GM12872 (cell line): ENCODE results near the gene RAPGEF2.

ENCODE experiments used
- TF ChIP-seq, protein P1 (sequence below): IDR thresholded peaks from 3 replicates; pipeline ENCODE4 v1.5.1; 2011; ENCODE audit warnings: low read depth, mild to moderate bottlenecking, low read length, moderate library complexity; ENCODE audit not compliant: insufficient read depth

The RAPGEF2 gene

GRCh38 chr4:159205466-159205865 lies 102.6 kb downstream of the RAPGEF2 start:
- TF ChIP-seq, protein P1, sequence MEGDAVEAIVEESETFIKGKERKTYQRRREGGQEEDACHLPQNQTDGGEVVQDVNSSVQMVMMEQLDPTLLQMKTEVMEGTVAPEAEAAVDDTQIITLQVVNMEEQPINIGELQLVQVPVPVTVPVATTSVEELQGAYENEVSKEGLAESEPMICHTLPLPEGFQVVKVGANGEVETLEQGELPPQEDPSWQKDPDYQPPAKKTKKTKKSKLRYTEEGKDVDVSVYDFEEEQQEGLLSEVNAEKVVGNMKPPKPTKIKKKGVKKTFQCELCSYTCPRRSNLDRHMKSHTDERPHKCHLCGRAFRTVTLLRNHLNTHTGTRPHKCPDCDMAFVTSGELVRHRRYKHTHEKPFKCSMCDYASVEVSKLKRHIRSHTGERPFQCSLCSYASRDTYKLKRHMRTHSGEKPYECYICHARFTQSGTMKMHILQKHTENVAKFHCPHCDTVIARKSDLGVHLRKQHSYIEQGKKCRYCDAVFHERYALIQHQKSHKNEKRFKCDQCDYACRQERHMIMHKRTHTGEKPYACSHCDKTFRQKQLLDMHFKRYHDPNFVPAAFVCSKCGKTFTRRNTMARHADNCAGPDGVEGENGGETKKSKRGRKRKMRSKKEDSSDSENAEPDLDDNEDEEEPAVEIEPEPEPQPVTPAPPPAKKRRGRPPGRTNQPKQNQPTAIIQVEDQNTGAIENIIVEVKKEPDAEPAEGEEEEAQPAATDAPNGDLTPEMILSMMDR, result no peak

DNA sequence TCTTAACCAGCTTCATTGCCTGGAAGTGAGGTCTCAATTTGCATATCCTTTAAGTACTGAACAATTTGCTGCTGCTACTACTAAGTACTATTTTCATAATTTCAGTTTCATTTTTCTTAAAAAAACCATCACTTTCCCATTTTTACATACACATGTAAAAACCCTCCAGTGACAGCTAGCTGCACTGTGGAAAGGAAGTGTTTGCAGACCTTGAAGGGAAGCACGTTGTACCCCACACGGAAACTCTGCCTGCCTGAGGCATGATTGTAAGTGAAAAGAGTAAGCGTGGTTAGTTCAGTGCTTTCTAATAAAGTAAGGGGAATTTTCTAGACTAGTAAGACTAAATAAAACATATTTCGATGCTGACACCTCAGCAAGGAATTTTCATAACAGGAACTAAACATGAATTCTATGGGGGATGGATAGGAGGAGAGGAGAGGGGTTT lies 103.6 kb downstream of the RAPGEF2 start:
- TF ChIP-seq, protein P1, result no peak

DNA sequence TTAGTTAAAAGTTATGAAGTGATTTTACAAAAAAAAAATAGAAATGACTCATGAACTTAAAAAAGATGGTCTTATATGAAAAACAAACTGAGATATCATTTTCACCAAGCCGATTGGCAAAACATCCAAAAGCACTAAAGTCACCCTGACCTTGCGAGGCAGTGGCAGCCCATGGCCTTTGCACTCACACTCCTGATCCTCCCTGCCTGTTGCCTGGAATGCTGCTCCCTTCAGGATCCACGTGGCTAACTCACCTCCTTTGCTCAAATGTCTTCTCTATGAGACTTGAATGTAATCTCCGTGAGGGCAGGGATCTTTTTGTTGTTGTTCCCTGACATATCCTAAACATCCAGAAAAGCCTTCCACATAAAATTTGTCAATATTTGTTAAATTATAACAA lies 106.4 kb downstream of the RAPGEF2 start:
- TF ChIP-seq, protein P1, result no peak

- TF ChIP-seq, protein P1, result no peak
Observed at GRCh38 chr4:159210975-159211374, 108.1 kb downstream of the RAPGEF2 start.

DNA sequence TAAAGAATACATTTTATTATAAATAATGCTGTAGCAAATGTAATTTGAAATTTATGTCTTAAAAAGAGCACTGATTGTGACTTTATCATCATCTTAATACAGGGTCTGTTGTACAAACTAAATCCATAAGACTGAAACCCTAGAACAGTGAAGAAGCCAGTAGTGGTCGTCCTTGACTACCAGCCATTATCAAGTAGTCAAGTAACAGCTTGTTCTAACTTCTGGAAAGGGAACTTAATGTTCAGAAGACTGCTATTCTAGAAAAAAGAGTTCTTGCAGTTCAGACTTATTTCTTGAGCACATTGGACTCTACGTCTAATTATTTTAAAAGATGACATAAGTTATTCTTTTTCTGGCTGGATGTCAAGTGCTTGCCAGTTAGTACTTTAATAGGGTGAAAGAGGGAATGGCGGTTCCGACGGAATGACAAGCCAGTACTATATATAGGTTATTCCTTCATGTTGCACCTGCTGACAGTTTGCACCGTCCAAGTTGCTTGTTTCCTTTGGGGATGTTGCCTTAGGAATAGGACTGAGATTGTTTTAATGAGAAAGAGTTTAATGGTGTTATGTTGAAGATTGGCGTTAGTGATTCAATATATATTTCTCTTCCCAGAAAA lies 109.9 kb downstream of the RAPGEF2 start:
- TF ChIP-seq, protein P1, result no peak

DNA sequence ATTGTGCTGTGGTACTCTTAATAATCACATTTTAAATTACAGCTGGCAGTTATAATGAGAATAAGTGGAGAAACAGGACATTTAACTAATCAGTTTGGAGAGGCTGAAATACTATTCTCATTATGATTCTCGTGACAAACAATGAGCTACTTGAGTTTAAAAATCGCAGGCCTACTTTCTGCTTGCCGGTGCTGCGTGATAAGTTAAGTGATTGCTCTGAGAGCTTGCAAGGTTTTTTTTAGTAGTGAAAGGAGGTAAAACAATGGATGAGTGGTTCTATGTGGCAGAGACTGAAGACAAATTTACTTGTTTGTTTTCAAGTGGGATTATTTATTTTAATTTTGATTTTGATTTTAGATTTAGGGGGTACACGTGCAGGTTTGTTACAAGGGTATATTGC lies 114.0 kb downstream of the RAPGEF2 start:
- TF ChIP-seq, protein P1, result no peak

GRCh38 chr4:159219862-159220261 lies 117.0 kb downstream of the RAPGEF2 start:
- TF ChIP-seq, protein P1, result no peak

GRCh38 chr4:159220353-159220752 lies 117.5 kb downstream of the RAPGEF2 start:
- TF ChIP-seq, protein P1, result no peak
